GM19193 (cell line): Measurements from ENCODE around the gene SH3PXD2A.

Experiments used
- POLR2A ChIP-seq: IDR thresholded peaks from 4 replicates; pipeline ENCODE4 v1.6.1; 2011; ENCODE audit not compliant: insufficient read depth, insufficient read length; ENCODE audit errors: extremely low read depth

The SH3PXD2A gene

DNA sequence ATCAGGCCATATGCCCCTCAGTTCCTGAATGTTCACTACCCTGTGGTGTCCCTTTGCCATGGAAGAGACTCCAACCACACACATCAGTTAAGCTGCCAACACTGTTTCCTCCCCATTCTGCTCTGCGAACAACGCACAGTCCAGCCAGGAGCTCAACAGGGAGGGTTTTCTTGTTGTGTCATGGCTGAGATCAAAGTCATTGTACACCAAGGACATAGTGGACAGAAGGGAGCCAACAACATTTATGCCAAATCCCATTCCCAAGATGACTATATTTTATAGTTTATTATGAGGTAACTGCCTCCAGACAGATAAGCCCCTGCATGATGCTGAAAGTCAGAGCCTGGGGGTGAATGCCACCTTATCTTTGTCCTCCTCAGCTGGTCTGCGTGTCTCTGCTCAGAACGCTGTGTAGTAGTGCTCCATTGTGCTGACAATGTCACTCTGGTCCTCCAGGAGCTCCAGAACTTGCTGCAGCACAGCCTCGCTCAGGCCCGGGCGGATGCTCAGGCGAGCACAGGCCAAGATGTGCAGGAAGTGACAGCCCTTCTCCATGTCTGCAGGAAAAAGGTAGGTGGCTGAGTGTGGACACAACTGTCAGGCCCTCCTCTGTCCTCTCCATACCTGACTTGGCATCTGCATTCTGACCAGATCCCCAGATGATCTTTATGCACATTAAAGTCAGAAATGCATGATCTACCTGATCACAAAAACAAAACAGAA, 27.1 kb upstream of the SH3PXD2A start:
- no peak for TF ChIP-seq POLR2A

DNA sequence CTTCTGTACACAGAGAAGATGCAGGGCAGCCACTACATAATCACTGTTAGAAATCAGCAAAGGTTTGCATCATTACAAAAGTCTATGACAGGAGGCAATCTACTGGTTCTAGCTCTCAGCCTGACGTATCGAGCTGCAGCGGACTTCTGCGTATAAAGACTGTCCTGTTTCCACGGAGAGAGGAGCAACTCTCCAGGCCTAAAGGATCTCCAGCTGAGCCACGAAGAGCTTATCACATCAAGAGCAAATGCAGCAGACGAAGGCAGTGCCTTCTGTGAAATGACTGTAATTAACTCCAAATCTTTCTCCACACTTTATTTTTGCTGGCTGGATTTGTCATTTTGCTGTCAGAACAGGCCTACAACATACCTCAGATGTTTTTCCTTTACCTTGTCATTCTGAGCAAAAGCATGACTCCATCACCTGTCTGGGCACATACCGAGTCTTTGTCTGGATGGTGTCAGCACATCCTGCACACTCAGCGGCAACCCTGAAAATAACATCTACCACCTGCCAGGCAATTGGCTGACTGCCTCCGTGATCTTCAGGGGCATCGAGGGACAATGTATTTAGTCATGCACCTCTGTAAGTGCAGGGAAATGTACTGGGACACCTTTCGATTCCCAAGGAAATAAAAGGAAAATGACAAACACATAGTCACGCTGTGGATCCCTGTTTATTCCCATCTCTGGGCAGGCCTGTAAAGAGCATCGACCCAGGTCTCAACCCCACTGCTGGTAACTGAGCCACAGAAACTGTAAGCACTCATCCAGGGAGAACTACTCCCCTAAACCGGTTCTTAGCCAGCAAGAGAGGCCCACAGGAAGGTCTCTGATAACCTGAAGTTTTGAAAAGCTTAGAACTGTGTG, 26.3 kb upstream of the SH3PXD2A start:
- TF ChIP-seq POLR2A, result no peak

DNA sequence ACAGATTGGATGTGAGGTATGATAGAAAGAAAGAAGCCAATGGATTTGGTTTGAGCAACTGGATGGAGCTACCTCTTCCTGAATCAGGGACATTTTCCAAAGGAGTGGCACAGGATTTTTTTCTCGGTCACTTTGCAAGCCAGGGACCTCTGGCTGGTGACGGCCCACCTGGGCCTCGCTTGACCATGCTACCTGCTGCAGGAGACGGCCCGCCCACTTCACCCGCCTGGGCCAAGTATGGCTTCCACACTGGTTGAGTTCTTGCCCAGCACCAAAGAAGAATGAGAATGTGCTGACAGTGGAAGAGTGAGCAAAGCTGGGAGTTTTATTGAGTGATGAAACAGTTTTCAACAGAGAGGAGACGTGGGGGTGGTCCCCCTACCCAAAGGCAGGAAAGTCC, 24.5 kb upstream of the SH3PXD2A start:
- TF ChIP-seq POLR2A, result no peak

DNA sequence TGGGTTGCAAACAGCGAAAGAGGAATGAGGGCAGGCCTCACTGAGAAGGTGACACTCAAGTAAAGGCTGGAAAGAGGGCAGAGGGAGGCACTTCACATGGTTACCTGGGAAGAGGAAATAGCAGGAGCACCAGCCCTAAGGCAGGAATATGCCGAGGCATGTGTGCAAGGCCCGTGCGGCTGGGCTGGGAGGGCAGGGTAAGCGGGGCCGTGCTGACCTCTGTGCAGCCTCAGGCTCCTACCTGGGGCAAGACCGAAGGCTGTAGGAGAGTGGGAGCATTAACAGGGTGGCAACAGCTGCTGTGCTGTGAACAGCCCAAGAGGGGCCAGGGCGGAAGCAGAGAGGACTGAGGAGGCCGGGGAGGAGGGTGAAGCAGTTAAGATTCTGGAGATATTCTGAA, 24.0 kb upstream of the SH3PXD2A start:
- TF ChIP-seq POLR2A, result no peak

DNA sequence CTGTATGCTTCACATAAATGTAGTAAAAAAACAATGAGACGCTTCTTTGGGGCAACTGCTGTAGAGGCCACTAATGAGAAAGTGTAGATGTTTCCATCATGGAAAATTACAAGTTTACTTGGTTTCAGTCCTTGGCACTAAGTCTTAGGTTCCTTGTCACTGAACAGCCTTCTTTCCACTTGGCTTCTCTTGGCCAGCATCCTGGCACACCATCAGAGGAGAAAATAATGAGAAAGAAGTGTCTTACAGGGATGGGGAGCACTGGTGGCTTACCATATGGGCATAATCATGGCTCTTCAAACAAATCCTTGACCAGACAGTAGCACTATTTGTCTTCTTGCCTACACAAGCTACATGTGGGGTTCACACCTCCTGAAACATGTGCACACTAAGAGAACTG, 22.5 kb upstream of the SH3PXD2A start:
- no peak for TF ChIP-seq POLR2A

DNA sequence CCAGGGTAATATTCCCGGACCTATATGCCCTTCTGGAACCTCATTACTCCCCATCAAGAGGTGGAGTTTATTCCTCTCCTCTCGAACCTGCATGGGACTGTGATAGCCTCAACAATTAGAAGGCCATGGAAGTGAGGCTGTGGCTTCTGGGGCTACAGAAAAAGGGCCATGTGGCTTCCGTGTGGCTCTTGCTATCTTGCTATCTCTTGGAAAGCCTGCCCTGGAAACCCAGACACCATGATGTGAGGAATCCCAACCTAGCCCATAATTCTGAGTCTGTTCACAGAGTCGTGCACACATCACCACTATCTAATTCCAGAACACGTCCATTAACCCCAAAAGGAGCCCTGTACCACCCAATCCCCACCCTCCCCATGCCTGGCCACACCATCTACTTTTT, 20.8 kb upstream of the SH3PXD2A start:
- TF ChIP-seq POLR2A, result no peak

DNA sequence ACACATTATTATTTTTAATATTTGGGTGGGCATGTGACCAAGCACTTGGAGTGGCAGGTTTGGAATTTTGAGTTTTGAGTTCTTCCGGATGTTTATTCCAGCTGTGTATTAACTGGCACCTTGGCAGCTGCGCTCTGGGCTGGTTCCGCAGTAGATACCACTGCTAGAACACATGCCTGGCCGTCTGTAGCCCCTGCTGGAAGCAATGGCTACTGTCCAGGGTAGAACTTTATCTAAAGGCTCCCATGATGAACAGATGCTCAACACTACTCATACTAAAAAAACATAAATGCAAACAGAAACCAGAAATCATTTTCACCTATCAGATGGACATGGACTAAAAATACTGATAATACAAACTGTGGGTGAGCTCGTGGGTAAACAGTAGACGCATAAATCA, 19.4 kb upstream of the SH3PXD2A start:
- no peak for TF ChIP-seq POLR2A

DNA sequence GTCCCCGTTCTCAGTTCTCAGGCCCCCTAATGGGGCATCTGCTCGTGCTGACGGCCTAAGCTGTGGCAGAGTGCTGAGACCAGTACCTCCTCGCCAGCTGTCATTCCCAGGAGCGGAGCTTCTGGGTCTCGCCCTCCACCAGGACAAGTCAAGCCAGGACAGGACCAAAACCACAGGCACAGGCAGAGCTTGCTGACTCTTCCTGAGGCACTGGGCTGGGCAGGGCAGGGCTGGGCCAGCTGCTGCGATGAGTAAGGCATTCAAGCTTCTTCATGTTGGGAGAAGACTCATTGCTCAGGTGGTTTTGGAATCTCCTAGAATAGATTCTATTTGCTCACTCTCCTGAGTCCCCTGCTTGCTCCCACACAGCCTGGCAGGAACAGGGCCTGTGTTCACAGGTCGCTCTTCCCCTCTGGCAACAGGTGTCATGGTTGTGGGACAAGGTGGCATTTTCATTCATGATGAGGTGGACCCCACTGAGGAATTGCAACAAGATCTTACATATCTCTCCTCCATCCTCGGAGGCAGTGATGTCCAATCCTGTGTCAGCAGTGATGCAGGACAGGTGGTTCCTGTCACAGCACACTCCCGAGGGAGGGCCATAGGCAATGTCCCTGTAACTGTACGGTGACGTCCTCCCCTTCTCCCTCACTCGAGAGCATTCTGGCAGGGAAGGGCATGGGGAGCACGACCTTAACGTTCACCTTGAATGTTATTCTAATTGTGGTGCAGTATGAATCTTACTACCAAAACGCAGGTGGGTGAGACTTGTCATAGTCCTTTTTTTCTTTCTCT, 17.0 kb upstream of the SH3PXD2A start:
- TF ChIP-seq POLR2A, result no peak

DNA sequence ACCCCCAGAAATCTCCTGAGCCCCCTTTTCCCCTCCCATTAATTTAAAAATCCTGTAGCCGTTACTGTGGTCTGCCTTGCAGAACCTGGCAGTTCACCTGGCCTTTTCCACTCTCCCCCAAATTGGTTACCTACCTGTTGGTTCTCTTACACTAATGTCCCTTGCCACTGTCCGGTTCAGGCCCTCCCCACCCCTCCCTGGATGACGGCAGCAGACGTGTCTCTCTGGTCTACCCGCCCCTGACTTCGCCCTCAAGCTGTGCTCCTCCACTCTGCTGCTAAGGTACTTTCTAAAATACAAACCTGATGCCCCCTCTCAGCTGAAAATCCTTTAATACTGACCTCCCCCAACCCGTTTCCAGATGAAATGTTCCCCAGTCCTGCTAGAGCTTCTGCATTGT, 15.6 kb upstream of the SH3PXD2A start:
- TF ChIP-seq POLR2A, result no peak

DNA sequence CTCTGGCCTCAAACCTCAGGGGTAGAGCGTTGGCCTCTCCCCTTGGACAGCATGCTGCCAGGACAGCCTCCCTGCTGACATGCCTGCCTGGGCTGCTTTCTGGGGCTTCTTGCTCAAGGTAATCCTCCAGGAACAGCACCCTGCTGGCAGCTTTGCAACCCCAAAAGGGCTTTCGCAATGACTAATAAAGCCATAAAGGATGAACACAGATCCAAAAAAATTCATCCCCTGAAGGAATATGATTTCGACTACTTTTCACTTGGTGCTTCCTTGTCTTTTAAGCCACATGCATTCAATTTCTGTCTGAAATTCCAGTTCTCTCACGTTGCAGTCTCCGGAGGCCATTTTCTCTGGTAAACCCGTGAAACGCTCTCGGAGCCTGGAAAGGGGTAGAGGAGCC, 15.1 kb upstream of the SH3PXD2A start:
- no peak for TF ChIP-seq POLR2A

DNA sequence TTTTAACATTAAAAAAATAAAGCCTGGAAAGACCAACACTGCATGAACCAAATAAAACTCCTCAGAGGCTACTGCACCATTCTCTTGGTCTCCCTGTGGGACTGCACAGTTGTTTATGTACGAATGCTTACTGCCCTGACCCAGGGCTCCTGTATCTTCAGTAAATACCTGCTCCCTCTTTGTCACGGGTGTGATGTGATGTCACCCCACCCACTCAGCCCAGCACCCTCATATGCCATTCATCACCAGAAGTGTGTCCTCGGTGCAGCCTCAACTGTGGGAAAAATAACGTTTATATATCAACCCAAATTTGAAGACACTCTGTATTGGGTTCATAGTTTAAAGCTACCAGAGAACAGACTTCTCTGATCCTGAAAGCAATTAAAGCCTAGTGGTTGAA, 14.0 kb upstream of the SH3PXD2A start:
- TF ChIP-seq POLR2A, result no peak

DNA sequence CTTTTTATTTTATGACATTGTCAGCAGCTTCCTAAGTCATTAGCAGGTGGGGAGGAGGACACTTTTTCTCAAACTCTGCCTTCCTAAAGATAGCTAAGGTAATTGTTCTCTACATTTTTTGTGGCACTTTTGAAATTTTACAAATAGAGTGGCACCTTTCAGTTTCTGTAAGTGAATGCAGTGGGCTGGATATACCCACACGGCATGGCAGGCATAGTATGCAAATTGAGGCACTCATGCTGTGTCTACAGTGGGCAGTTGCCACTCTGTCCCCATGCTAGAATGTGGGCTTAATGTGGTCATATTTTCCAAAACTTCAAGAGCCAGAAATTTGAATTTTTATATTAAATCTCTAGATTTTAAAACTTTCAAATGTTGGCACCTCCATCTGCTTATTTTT, 12.8 kb upstream of the SH3PXD2A start:
- no peak for TF ChIP-seq POLR2A

DNA sequence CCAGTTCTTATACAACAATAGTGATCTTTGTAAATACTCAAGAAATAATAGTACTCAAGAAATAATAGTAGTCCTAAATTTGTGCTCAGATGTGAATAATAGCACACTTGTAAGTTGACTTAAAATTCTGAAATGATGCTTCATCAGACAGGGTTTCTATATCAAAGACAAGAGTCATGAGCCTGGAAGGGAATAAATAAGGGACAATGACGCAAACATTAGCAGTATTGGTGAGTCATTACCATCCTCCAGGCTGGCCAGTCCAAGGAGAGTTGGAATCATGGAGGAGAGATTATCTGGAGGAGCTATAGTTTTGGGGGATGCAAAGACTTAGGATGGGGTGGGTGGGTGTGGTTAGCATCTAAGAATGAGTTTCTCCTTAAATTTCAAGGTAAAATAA, 6.1 kb upstream of the SH3PXD2A start:
- TF ChIP-seq POLR2A, result no peak

DNA sequence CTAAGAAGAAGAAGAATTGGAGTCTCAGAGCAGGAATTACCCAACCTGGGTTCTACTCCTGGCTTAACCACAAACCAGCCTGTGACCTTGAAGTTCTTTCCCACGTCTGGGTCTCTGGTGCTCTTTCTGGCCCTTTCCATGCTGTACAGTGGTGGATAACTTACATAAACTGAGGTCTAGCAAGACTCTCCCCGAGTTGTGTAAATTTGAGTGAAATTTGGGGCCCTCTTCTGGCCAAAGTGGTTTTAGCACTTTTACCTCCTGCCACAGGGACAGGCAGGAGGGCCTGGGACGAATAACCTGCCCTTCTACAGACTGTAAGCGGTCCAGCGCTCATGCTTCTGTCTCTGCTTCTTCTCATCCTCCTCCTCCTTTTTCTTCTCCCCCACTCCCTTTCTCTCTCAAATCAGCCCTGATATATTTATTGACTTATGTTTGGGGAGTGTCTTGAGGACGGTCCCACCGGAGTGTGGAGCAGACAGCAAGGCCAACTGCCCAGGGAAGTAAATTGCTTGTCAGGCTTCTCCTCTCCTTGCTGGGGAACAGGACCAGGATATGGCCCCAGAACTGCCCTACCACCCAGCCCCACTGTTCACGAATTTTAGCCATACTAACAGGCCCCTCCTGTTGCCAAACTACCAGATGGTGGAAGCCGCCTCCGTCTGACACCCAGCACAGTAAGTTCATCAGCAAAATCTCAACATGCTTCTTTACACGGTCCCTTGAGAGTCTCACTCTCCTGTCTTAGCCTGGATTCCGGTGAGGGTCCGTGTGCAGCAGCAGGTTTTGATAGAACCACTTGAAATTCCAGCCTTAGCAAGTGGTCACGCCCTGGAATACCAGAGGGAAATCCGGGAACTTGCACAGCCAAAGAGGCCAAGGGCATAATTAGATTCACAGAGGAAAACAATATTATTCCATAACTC, 4.0 kb upstream of the SH3PXD2A start:
- no peak for TF ChIP-seq POLR2A
